Mesendoderm (in vitro differentiated cells): ENCODE results near the gene USH1C.

Experiments
- DNase-seq: peaks from one replicate; pipeline ENCODE4 v3.0.0; 2013
- H2AK5ac ChIP-seq: 2 replicates; pipeline ENCODE4 v1.6.1; 2013; ENCODE audit warnings: low read length, inconsistent platforms
- H2BK120ac ChIP-seq: 2 replicates; pipeline ENCODE4 v1.6.1; 2013; ENCODE audit warnings: low read depth, mild to moderate bottlenecking, low read length, moderate library complexity, mixed read lengths
- H2BK15ac ChIP-seq: replicated peaks from 2 replicates; pipeline ENCODE4 v1.6.1; 2013; ENCODE audit warnings: low read depth, mild to moderate bottlenecking, moderate library complexity
- H2BK5ac ChIP-seq: 2 replicates; pipeline ENCODE4 v1.6.1; 2013; ENCODE audit warnings: low read length, inconsistent platforms
- H3K18ac ChIP-seq: 2 replicates; pipeline ENCODE4 v1.6.1; 2013; ENCODE audit warnings: mild to moderate bottlenecking, low read length, mixed read lengths
- H3K23ac ChIP-seq: one replicate; pipeline ENCODE4 v1.6.1; 2013; ENCODE audit warnings: low read length
- H3K27ac ChIP-seq: 2 replicates; pipeline ENCODE4 v1.5.1; 2013; ENCODE audit warnings: low read depth, mild to moderate bottlenecking, inconsistent platforms, low read length, moderate library complexity
- H3K27me3 ChIP-seq: 2 replicates; pipeline ENCODE4 v1.6.1; 2013; ENCODE audit warnings: low read length, control low read depth, mild to moderate bottlenecking, inconsistent platforms; ENCODE audit not compliant: insufficient read depth, poor library complexity
- H3K36me3 ChIP-seq: 2 replicates; pipeline ENCODE4 v1.6.1; 2013; ENCODE audit warnings: low read length, inconsistent platforms; ENCODE audit not compliant: control insufficient read depth, insufficient read depth
- H3K4ac ChIP-seq: one replicate; pipeline ENCODE4 v1.6.1; 2013; ENCODE audit warnings: low read depth, mild to moderate bottlenecking, low read length, moderate library complexity
- H3K4me1 ChIP-seq: 2 replicates; pipeline ENCODE4 v1.6.1; 2013; ENCODE audit warnings: low read depth, low read length, inconsistent platforms; ENCODE audit not compliant: control insufficient read depth
- H3K4me2 ChIP-seq: 2 replicates; pipeline ENCODE4 v1.6.1; 2013; ENCODE audit warnings: low read length
- H3K4me3 ChIP-seq: 2 replicates; pipeline ENCODE4 v1.5.1; 2013; ENCODE audit warnings: mild to moderate bottlenecking, low read length
- H3K56ac ChIP-seq: one replicate; pipeline ENCODE4 v1.6.1; 2013; ENCODE audit warnings: low read length
- H3K79me1 ChIP-seq: 2 replicates; pipeline ENCODE4 v1.6.1; 2013; ENCODE audit warnings: low read length, inconsistent platforms
- H3K79me2 ChIP-seq: 2 replicates; pipeline ENCODE4 v1.6.1; 2013; ENCODE audit warnings: mild to moderate bottlenecking, low read length; ENCODE audit not compliant: control insufficient read depth, insufficient read depth
- H3K9ac ChIP-seq: 2 replicates; pipeline ENCODE4 v1.6.1; 2013; ENCODE audit warnings: low read length, inconsistent platforms
- H4K5ac ChIP-seq: one replicate; pipeline ENCODE4 v1.6.1; 2013; ENCODE audit warnings: low read length
- H4K8ac ChIP-seq: one replicate; pipeline ENCODE4 v1.6.1; 2013; ENCODE audit warnings: low read depth, mild to moderate bottlenecking, control low read depth, low read length, moderate library complexity
- WGBS: extraction: QIAGEN DNeasy Blood & Tissue Kit; methylation state at CpG from one replicate; pipeline ENCODE4 v1.1.7; 2013; ENCODE audit warnings: low lambda C conversion rate, missing lambda C conversion rate; ENCODE audit not compliant: insufficient coverage; ENCODE audit errors: extremely low coverage; 5-methylcytosine and 5-hydroxymethylcytosine counted together

USH1C gene

GRCh38 chr11:17471501-17471900 lies 72.7 kb downstream of the USH1C start:
- H2BK5ac ChIP-seq: no peak overlapping the region
- H2BK120ac ChIP-seq: no peak overlapping the region

GRCh38 chr11:17469998-17470397 lies 74.2 kb downstream of the USH1C start:
- Histone ChIP-seq H3K79me1 (no peaks in the 10 kb centered on the region), H3K18ac (no peak overlapping the region), H3K27ac (no peak overlapping the region), H3K4me1 (no peaks in the 10 kb centered on the region), H3K27me3 (peaks cover 5% of the 10 kb centered on the region), H2BK120ac (no peak overlapping the region), H3K36me3 (no peaks in the 10 kb centered on the region), H4K8ac (no peak overlapping the region), H3K4ac (no peak overlapping the region), H3K79me2 (no peaks in the 10 kb centered on the region), H3K4me3 (no peak overlapping the region), H3K9ac (no peak overlapping the region), H2AK5ac (no peak overlapping the region), H2BK15ac (no peak overlapping the region), H3K23ac (no peak overlapping the region), H2BK5ac (no peak overlapping the region), H3K56ac (no peak overlapping the region), H3K4me2 (no peak overlapping the region), H4K5ac (no peak overlapping the region)
- no peak for DNase-seq
- WGBS: no CpG with 5 or more reads among the region's 6 CpGs

More at GRCh38 chr11:17471501-17471900, 72.7 kb downstream of the USH1C start:
- Histone ChIP-seq H3K27ac (no peak overlapping the region), H3K4me3 (no peak overlapping the region), H3K4me2 (no peak overlapping the region), H3K4me1 (no peaks in the 10 kb centered on the region), H3K79me2 (no peaks in the 10 kb centered on the region), H3K4ac (no peak overlapping the region), H3K18ac (no peak overlapping the region), H4K5ac (no peak overlapping the region), H3K27me3 (peaks cover 16% of the 10 kb centered on the region), H3K23ac (no peak overlapping the region), H3K36me3 (no peaks in the 10 kb centered on the region), H2AK5ac (no peak overlapping the region), H4K8ac (no peak overlapping the region), H3K9ac (no peak overlapping the region), H3K79me1 (no peaks in the 10 kb centered on the region), H3K56ac (no peak overlapping the region), H2BK15ac (no peak overlapping the region)
- no peak for DNase-seq
- no CpG with 5 or more reads among the region's 3 CpGs for WGBS

DNA sequence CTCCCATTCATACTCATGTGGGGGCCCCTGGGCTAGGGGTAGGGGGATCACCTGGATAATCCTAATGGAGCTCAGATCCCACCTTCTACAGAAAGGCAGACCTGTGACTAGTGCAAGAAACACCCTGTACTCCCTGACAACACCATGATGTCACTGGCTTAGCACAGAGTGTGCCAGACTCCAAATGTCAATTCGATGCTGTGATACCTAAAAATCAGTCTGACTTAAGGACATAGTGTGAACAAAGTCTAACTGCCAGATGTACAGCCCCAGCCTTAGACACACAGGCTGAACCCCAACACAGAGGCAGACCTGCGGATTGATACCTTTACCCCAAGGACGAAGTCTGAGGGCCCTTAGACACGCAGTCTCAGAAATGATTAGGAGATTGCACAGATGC lies 76.1 kb downstream of the USH1C start:
- H4K8ac ChIP-seq: no peak overlapping the region
- H3K4me1 ChIP-seq: no peaks in the 10 kb centered on the region
- H3K56ac ChIP-seq: no peak overlapping the region
- H3K4me3 ChIP-seq: no peak overlapping the region
- no peak overlapping the region for H2AK5ac ChIP-seq
- no peak overlapping the region for H3K18ac ChIP-seq
- H3K23ac ChIP-seq: no peak overlapping the region
- H2BK15ac ChIP-seq: no peak overlapping the region
- H3K36me3 ChIP-seq: no peaks in the 10 kb centered on the region
- H3K4ac ChIP-seq: no peak overlapping the region
- no peak for DNase-seq
- no peak overlapping the region for H4K5ac ChIP-seq
- no peak overlapping the region for H3K9ac ChIP-seq
- no CpG with 5 or more reads among the region's 4 CpGs for WGBS
- H3K79me2 ChIP-seq: no peaks in the 10 kb centered on the region
- no peak overlapping the region for H2BK120ac ChIP-seq
- no peak overlapping the region for H3K4me2 ChIP-seq
- no peaks in the 10 kb centered on the region for H3K27me3 ChIP-seq
- H3K79me1 ChIP-seq: no peaks in the 10 kb centered on the region
- H2BK5ac ChIP-seq: no peak overlapping the region
- H3K27ac ChIP-seq: no peak overlapping the region

DNA sequence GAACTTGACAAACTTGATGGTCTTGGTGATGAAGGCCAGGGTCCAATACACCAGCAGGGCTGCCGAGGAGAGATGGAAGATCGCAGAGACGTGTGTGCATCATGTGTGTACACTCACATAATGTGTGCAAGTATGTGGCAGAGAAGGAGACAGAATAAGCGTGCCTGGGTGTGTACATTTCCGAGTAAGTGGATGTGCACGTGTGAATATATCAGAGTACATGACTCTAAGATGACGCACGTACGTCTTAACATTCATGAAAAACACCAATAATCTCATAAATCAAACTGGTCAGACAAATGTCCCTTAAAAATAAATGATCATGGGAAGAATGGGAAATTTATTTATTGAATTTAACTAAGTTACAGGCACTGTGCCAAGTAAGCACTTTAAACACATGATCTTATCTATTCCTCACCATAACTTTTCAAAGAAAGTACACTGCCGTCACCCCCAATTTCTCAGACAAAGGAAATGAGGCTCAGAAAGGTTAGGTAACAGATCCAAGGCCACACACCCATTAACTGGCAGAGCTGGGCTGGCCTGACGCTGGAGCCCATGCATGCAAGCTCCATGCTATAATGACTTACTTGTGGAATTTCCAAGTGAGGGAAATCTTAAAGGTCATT lies 80.6 kb downstream of the USH1C start:
- H3K4ac ChIP-seq: no peak overlapping the region
- H2BK15ac ChIP-seq: no peak overlapping the region
- DNase-seq: no peak

DNA sequence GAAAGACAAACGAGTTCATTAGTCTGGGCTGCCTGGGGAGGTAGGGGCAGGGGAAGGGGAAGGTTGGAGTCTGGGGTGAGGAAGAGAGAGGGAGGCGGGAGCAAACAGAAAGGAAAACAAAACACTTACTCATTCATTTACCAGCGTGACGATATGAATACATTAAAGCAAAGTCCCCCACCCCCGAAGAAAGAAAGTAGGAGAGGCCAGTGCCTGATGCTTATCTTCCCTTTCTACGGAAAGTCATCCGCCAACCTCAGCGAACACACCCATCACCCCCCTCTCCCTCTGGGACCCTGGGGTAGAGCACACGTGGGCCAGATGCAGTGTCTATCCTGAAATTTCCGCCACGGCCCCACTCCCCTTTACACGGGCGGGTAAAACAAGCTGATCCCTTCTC lies 81.3 kb downstream of the USH1C start:
- Histone ChIP-seq H3K56ac (no peak overlapping the region), H3K27ac (no peak overlapping the region), H3K18ac (no peak overlapping the region), H3K4me2 (no peak overlapping the region), H3K36me3 (no peaks in the 10 kb centered on the region), H3K23ac (no peak overlapping the region), H4K8ac (no peak overlapping the region), H3K27me3 (no peaks in the 10 kb centered on the region), H3K4me3 (no peak overlapping the region), H3K79me2 (no peaks in the 10 kb centered on the region), H2AK5ac (no peak overlapping the region), H2BK15ac (no peak overlapping the region), H3K4ac (no peak overlapping the region), H3K9ac (no peak overlapping the region), H4K5ac (no peak overlapping the region), H3K79me1 (no peaks in the 10 kb centered on the region), H2BK120ac (no peak overlapping the region), H3K4me1 (no peaks in the 10 kb centered on the region), H2BK5ac (no peak overlapping the region)
- WGBS: no CpG with 5 or more reads among the region's 13 CpGs
- no peak for DNase-seq

More for the DNA sequence above, 80.6 kb downstream of the USH1C start:
- no peaks in the 10 kb centered on the region for H3K79me2 ChIP-seq
- no CpG with 5 or more reads among the region's 11 CpGs for WGBS
- H4K8ac ChIP-seq: no peak overlapping the region
- H4K5ac ChIP-seq: no peak overlapping the region
- H2BK120ac ChIP-seq: no peak overlapping the region
- H2BK5ac ChIP-seq: no peak overlapping the region
- no peak overlapping the region for H3K18ac ChIP-seq
- H2AK5ac ChIP-seq: no peak overlapping the region
- no peaks in the 10 kb centered on the region for H3K79me1 ChIP-seq
- H3K4me2 ChIP-seq: no peak overlapping the region
- H3K27me3 ChIP-seq: no peaks in the 10 kb centered on the region
- no peak overlapping the region for H3K56ac ChIP-seq
- H3K36me3 ChIP-seq: no peaks in the 10 kb centered on the region
- H3K23ac ChIP-seq: no peak overlapping the region
- no peak overlapping the region for H3K27ac ChIP-seq
- H3K4me3 ChIP-seq: no peak overlapping the region
- H3K4me1 ChIP-seq: no peaks in the 10 kb centered on the region
- no peak overlapping the region for H3K9ac ChIP-seq

GRCh38 chr11:17460406-17460805 lies 83.8 kb downstream of the USH1C start:
- no peaks in the 10 kb centered on the region for H3K27me3 ChIP-seq
- WGBS: no CpG with 5 or more reads among the region's 12 CpGs

More at GRCh38 chr11:17460406-17460805, 83.8 kb downstream of the USH1C start:
- Histone ChIP-seq H2BK15ac (no peak overlapping the region), H3K23ac (no peak overlapping the region), H3K27ac (no peak overlapping the region), H3K56ac (no peak overlapping the region), H3K4me3 (no peak overlapping the region), H2BK120ac (no peak overlapping the region), H3K36me3 (no peaks in the 10 kb centered on the region), H3K9ac (no peak overlapping the region), H2AK5ac (no peak overlapping the region), H3K4me1 (no peaks in the 10 kb centered on the region), H3K4ac (no peak overlapping the region), H2BK5ac (no peak overlapping the region), H3K79me2 (no peaks in the 10 kb centered on the region), H4K8ac (no peak overlapping the region), H3K4me2 (no peak overlapping the region), H3K18ac (no peak overlapping the region), H3K79me1 (no peaks in the 10 kb centered on the region), H4K5ac (no peak overlapping the region)
- no peak for DNase-seq
